Natural killer cell (primary cell): ENCODE data around the gene PREX1. TPM values are rescaled to one million over a fixed set of nuclear protein-coding genes. Genes with fewer than 3 reads are reported as not detected.

ENCODE experiments used
- ATAC-seq, 3 donors: fragments of 150-1000 bp in 2 of 3; fragments of 200-7000 bp in 1 of 3; cut with Tn5 transposase; 1 replicate in 1 of 3; 2 replicates in 2 of 3; pipeline ENCODE4 v1.10.0; 2021; ENCODE audit warnings: mild to moderate bottlenecking in 2 of 3, moderate library complexity in 2 of 3
- DNase-seq, 2 donors: peaks; one replicate each; pipeline versions ENCODE4 v3.0.0 to v3.0.0-alpha.2; 2013 to 2021; ENCODE audit warnings: mixed read lengths in 1 of 2
- H3K27ac ChIP-seq: one replicate; pipeline ENCODE4 v1.5.1; 2013; ENCODE audit warnings: mild to moderate bottlenecking, low read length
- H3K27me3 ChIP-seq: one replicate; pipeline ENCODE4 v1.6.1; 2013; ENCODE audit warnings: low read length; ENCODE audit not compliant: control insufficient read depth, insufficient read depth
- H3K36me3 ChIP-seq: one replicate; pipeline ENCODE4 v1.6.1; 2013; ENCODE audit warnings: low read length; ENCODE audit not compliant: control insufficient read depth, insufficient read depth
- H3K4me1 ChIP-seq: one replicate; pipeline ENCODE4 v1.6.1; 2013; ENCODE audit warnings: low read length; ENCODE audit not compliant: control insufficient read depth, insufficient read depth
- H3K4me3 ChIP-seq: one replicate; pipeline ENCODE4 v1.5.1; 2013; ENCODE audit warnings: low read length
- H3K9me3 ChIP-seq: one replicate; pipeline ENCODE4 v1.6.1; 2013; ENCODE audit warnings: low read length; ENCODE audit not compliant: control insufficient read depth, insufficient read depth
- H3K27ac Mint-ChIP-seq, 2 donors: one replicate each; pipeline ENCODE4 v1.8.0; 2022; ENCODE audit warnings: mild to moderate bottlenecking in 2 of 2, mixed read lengths in 2 of 2, moderate library complexity in 1 of 2
- H3K27me3 Mint-ChIP-seq, 2 donors: one replicate each; pipeline ENCODE4 v1.8.0; 2022; ENCODE audit warnings: low read depth in 2 of 2, mixed read lengths in 2 of 2
- H3K36me3 Mint-ChIP-seq: one replicate; pipeline ENCODE4 v1.8.0; 2022; ENCODE audit warnings: mixed read lengths
- H3K4me1 Mint-ChIP-seq, 2 donors: one replicate each; pipeline ENCODE4 v1.8.0; 2022; ENCODE audit warnings: mixed read lengths in 2 of 2
- H3K4me3 Mint-ChIP-seq: one replicate; pipeline ENCODE4 v1.8.0; 2022; ENCODE audit warnings: mild to moderate bottlenecking, moderate library complexity, mixed read lengths
- H3K9me3 Mint-ChIP-seq, 2 donors: one replicate each; pipeline ENCODE4 v1.8.0; 2022; ENCODE audit warnings: mixed read lengths in 2 of 2
- CTCF ChIP-seq: fragments of 200-600 bp; IDR thresholded peaks from one replicate; pipeline ENCODE4 v1.8.0; 2022; ENCODE audit warnings: antibody characterized with exemption
- WGBS: methylation state at CpG from one replicate; pipeline ENCODE4 v1.1.7; 2013; ENCODE audit warnings: missing lambda C conversion rate; ENCODE audit not compliant: insufficient coverage; 5-methylcytosine and 5-hydroxymethylcytosine counted together
- intact Hi-C: fragments of 100-400 bp; cut with micrococcal nuclease; formaldehyde crosslinking; loops from one replicate; pipeline ENCODE4 v1.14.2; 2022
- total RNA-seq, 4 donors: library from RNA; stranded (reverse); fragments of 120-200 nt in 1 of 4; gene quantifications; one replicate each; pipeline versions ENCODE4 v1.2.3 to v1.2.4, GENCODE V29; 2013 to 2022

Gene PREX1
- total RNA-seq, 3 donors from 2014 or later (not counting 1 experiment from before 2014, with no cell fraction given), result 382 to 392 (median 389) TPM

- H3K27ac ChIP-seq, result no peak overlapping the region
- 75% methylated on average over 3 of the region's 3 CpGs for WGBS
- no peak for DNase-seq
These were observed 34.0 kb downstream of the PREX1 start for GRCh38 chr20:48793776-48794175.

GRCh38 chr20:48791666-48792071 lies 36.1 kb downstream of the PREX1 start:
- no peak overlapping the region for H3K4me3 Mint-ChIP-seq
- H3K9me3 ChIP-seq, result no peaks in the 10 kb centered on the region
- ATAC-seq, result no peak

More at GRCh38 chr20:48793776-48794175, 34.0 kb downstream of the PREX1 start:
- no peaks in the 10 kb centered on the region for H3K36me3 Mint-ChIP-seq
- Histone ChIP-seq H3K9me3 (no peaks in the 10 kb centered on the region), H3K4me3 (no peak overlapping the region), H3K27me3 (no peaks in the 10 kb centered on the region), H3K4me1 (peaks cover 79% of the 10 kb centered on the region), H3K36me3 (peaks cover 3% of the 10 kb centered on the region)
- intact Hi-C loops, result loop anchor here (5.0 kb wide), 1 partner anchor 136 kb away; no protein-coding TSS in a partner anchor
- TF ChIP-seq CTCF, result no peak
- H3K9me3 Mint-ChIP-seq, result no peaks in the 10 kb centered on the region
- peak overlapping the region; percentile 25 for H3K4me3 Mint-ChIP-seq
- H3K27ac Mint-ChIP-seq, result peak overlapping the region in 1 of 2 donors; percentile 89
- H3K27me3 Mint-ChIP-seq, result no peaks in the 10 kb centered on the region
- ATAC-seq, result no peak
- peaks cover 18 to 89% of the 10 kb centered on the region in 2 donors for H3K4me1 Mint-ChIP-seq

GRCh38 chr20:48791014-48791413 lies 36.8 kb downstream of the PREX1 start:
- DNase-seq, result peak in 1 of 2 donors; percentile 34
- Histone ChIP-seq H3K4me1 (peaks cover 86% of the 10 kb centered on the region), H3K9me3 (no peaks in the 10 kb centered on the region), H3K27me3 (no peaks in the 10 kb centered on the region), H3K4me3 (no peak overlapping the region), H3K36me3 (peaks cover 4% of the 10 kb centered on the region), H3K27ac (no peak overlapping the region)
- Mint-ChIP-seq H3K4me1 (peaks cover 0 to 99% of the 10 kb centered on the region in 2 donors), H3K36me3 (no peaks in the 10 kb centered on the region), H3K27ac (peak overlapping the region in 1 of 2 donors; percentile 56), H3K9me3 (no peaks in the 10 kb centered on the region), H3K4me3 (peak overlapping the region; percentile 67), H3K27me3 (no peaks in the 10 kb centered on the region)
- ATAC-seq, result peak; percentile 56 to 57 (median 56)
- intact Hi-C loops, result loop anchor here (2.0 to 5.0 kb wide), 2 partner anchors 14 to 134 kb away; no protein-coding TSS in a partner anchor
- TF ChIP-seq CTCF, result no peak
- WGBS, result 30% methylated on average over 10 of the region's 11 CpGs

More at GRCh38 chr20:48791666-48792071, 36.1 kb downstream of the PREX1 start:
- no peak for DNase-seq
- H3K27me3 Mint-ChIP-seq, result no peaks in the 10 kb centered on the region
- Histone ChIP-seq H3K4me3 (no peak overlapping the region), H3K27me3 (no peaks in the 10 kb centered on the region), H3K36me3 (peaks cover 4% of the 10 kb centered on the region), H3K27ac (no peak overlapping the region), H3K4me1 (peaks cover 80% of the 10 kb centered on the region)
- H3K4me1 Mint-ChIP-seq, result peaks cover 0 to 94% of the 10 kb centered on the region in 2 donors
- 75% methylated on average over 6 of the region's 6 CpGs for WGBS
- H3K36me3 Mint-ChIP-seq, result no peaks in the 10 kb centered on the region
- TF ChIP-seq CTCF, result no peak
- H3K27ac Mint-ChIP-seq, result peak overlapping the region in 1 of 2 donors; percentile 56
- no peaks in the 10 kb centered on the region for H3K9me3 Mint-ChIP-seq
- intact Hi-C loops, result loop anchor here (2.0 to 5.0 kb wide), 2 partner anchors 13 to 134 kb away; no protein-coding TSS in a partner anchor
